Astrocyte (in vitro differentiated cells and primary cell): ENCODE results near the gene MUS81. TPM values are rescaled to one million over a fixed set of nuclear protein-coding genes. Genes with fewer than 3 reads are reported as not detected.
A peak's percentile ranks its signal among the peaks of the same experiment; 100 is the strongest.

Experiments used
- DNase-seq: peaks from one replicate; pipeline ENCODE4 v3.0.0-alpha.2; 2010; ENCODE audit warnings: low read depth
- FAIRE-seq: peaks from 2 replicates; lab custom pipeline; 2011; peaks lifted over from hg19 to GRCh38; lab: Jason Lieb, UNC
- H2AFZ ChIP-seq: 2 replicates; pipeline ENCODE4 v1.6.0; 2012; ENCODE audit warnings: low read depth, low read length, inconsistent platforms
- H3K27ac ChIP-seq: 2 replicates; pipeline ENCODE4 v1.5.1; 2011; ENCODE audit warnings: low read depth, low read length, inconsistent platforms
- H3K27me3 ChIP-seq: 2 replicates; pipeline ENCODE4 v1.6.0; 2011; ENCODE audit warnings: low read length, inconsistent platforms; ENCODE audit not compliant: insufficient read depth
- H3K36me3 ChIP-seq: 2 replicates; pipeline ENCODE4 v1.5.1; 2011; ENCODE audit warnings: low read length, inconsistent platforms; ENCODE audit not compliant: insufficient read depth
- H3K4me1 ChIP-seq: 2 replicates; pipeline ENCODE4 v1.5.1; 2011; ENCODE audit warnings: low read length, inconsistent platforms; ENCODE audit not compliant: insufficient read depth
- H3K4me2 ChIP-seq: 2 replicates; pipeline ENCODE4 v1.6.0; 2012; ENCODE audit warnings: low read length, inconsistent platforms
- H3K4me3 ChIP-seq: 2 replicates; pipeline ENCODE4 v1.5.1; 2011; ENCODE audit warnings: low read depth, mild to moderate bottlenecking, low read length, inconsistent platforms; ENCODE audit not compliant: insufficient read depth
- H3K79me2 ChIP-seq: 2 replicates; pipeline ENCODE4 v1.6.0; 2012; ENCODE audit warnings: mild to moderate bottlenecking, low read length, inconsistent platforms; ENCODE audit not compliant: insufficient read depth
- H3K9ac ChIP-seq: 2 replicates; pipeline ENCODE4 v1.6.0; 2012; ENCODE audit warnings: mild to moderate bottlenecking, low read length, inconsistent platforms
- H3K9me3 ChIP-seq: 2 replicates; pipeline ENCODE4 v1.5.1; 2012; ENCODE audit warnings: low read depth, mild to moderate bottlenecking, low read length, inconsistent platforms; ENCODE audit not compliant: insufficient read depth
- H4K20me1 ChIP-seq: 2 replicates; pipeline ENCODE4 v1.6.0; 2012; ENCODE audit warnings: low read length, inconsistent platforms; ENCODE audit not compliant: insufficient read depth
- H3K27ac Mint-ChIP-seq: one replicate; pipeline ENCODE4 v1.8.0; 2021; ENCODE audit warnings: mild to moderate bottlenecking, mixed read lengths; ENCODE audit not compliant: unreplicated experiment
- H3K27me3 Mint-ChIP-seq: one replicate; pipeline ENCODE4 v1.8.0; 2021; ENCODE audit warnings: low read depth, mixed read lengths; ENCODE audit not compliant: unreplicated experiment
- H3K36me3 Mint-ChIP-seq: one replicate; pipeline ENCODE4 v1.8.0; 2021; ENCODE audit warnings: low read depth, mixed read lengths; ENCODE audit not compliant: unreplicated experiment
- H3K4me1 Mint-ChIP-seq: one replicate; pipeline ENCODE4 v1.8.0; 2021; ENCODE audit warnings: low read depth, mixed read lengths; ENCODE audit not compliant: unreplicated experiment
- H3K4me3 Mint-ChIP-seq: one replicate; pipeline ENCODE4 v1.8.0; 2021; ENCODE audit warnings: mild to moderate bottlenecking, moderate library complexity, mixed read lengths; ENCODE audit not compliant: unreplicated experiment
- H3K9me3 Mint-ChIP-seq: one replicate; pipeline ENCODE4 v1.8.0; 2021; ENCODE audit warnings: mild to moderate bottlenecking, mixed read lengths; ENCODE audit not compliant: unreplicated experiment
- EZH2 ChIP-seq: IDR thresholded peaks from 2 replicates; pipeline ENCODE4 v1.6.1; 2012; ENCODE audit warnings: mild to moderate bottlenecking, low read length, inconsistent platforms; ENCODE audit not compliant: insufficient read depth
- total RNA-seq: library from RNA; stranded (reverse); gene quantifications from 2 replicates; pipeline ENCODE4 v1.2.1, GENCODE V29; 2021
- TF ChIP-seq, protein P1 (sequence below): IDR thresholded peaks from 2 replicates; pipeline ENCODE4 v1.5.1; 2011; ENCODE audit warnings: low read depth, mild to moderate bottlenecking, inconsistent platforms, low read length, moderate library complexity; ENCODE audit not compliant: insufficient read depth

The MUS81 gene
- total RNA-seq, 1 donor from 2014 or later, result 59.9 TPM

DNA sequence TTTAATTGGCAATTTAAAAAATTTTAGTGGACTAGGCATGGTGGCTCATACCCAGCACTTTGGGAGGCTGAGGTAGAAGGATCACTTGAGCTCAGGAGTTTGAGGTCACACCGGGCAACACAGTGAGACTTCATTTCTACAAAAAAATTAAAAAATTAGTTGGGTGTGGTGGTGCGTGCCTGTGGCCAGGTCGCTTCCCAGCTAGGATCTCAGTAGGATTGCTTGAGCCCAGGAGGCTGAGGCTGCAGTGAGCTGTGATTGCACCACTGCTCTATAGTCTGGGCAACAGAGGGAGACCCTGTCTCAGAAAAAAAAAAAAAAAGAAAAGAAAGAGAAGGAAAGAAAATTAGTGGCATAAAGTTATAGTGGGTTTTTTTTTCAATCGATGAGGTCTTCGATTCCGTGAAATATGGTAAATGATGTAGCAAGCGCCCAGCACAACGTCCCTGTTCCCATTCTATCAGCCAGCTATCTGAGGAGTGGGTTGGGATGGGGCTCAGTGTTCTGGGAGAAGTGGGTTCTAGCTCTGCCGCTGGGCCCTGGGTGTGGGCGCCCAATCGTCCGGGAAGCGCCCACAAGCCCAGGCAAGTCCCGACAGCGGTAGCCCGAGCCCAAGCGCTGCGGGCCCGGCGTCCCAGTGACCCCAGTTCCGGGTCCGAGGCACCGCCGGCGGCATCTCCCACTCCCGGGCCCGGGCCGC lies 38.6 kb downstream of the MUS81 start:
- peaks cover 9% of the 10 kb centered on the region for H3K36me3 Mint-ChIP-seq
- no peak overlapping the region for H2AFZ ChIP-seq
- H3K9me3 ChIP-seq, result no peaks in the 10 kb centered on the region
- H3K4me3 Mint-ChIP-seq, result peak overlapping the region; percentile 95
- no peaks in the 10 kb centered on the region for H3K27me3 ChIP-seq
- peak overlapping the region; percentile 94 for H3K4me3 ChIP-seq
- peaks cover 54% of the 10 kb centered on the region for H4K20me1 ChIP-seq
- TF ChIP-seq, protein P1, sequence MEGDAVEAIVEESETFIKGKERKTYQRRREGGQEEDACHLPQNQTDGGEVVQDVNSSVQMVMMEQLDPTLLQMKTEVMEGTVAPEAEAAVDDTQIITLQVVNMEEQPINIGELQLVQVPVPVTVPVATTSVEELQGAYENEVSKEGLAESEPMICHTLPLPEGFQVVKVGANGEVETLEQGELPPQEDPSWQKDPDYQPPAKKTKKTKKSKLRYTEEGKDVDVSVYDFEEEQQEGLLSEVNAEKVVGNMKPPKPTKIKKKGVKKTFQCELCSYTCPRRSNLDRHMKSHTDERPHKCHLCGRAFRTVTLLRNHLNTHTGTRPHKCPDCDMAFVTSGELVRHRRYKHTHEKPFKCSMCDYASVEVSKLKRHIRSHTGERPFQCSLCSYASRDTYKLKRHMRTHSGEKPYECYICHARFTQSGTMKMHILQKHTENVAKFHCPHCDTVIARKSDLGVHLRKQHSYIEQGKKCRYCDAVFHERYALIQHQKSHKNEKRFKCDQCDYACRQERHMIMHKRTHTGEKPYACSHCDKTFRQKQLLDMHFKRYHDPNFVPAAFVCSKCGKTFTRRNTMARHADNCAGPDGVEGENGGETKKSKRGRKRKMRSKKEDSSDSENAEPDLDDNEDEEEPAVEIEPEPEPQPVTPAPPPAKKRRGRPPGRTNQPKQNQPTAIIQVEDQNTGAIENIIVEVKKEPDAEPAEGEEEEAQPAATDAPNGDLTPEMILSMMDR, result no peak
- no peak for TF ChIP-seq EZH2
- H3K27ac ChIP-seq, result peak overlapping the region; percentile 95
- H3K27ac Mint-ChIP-seq, result peak overlapping the region; percentile 90
- peaks cover 37% of the 10 kb centered on the region for H3K4me1 Mint-ChIP-seq
- H3K9me3 Mint-ChIP-seq, result no peaks in the 10 kb centered on the region
- no peaks in the 10 kb centered on the region for H3K27me3 Mint-ChIP-seq
- peaks cover 22% of the 10 kb centered on the region for H3K36me3 ChIP-seq
- FAIRE-seq, result no peak
- DNase-seq, result no peak
- H3K4me2 ChIP-seq, result peak overlapping the region; percentile 89
- H3K79me2 ChIP-seq, result peaks cover 72% of the 10 kb centered on the region
- peak overlapping the region; percentile 99 for H3K9ac ChIP-seq
- H3K4me1 ChIP-seq, result peaks cover 55% of the 10 kb centered on the region

DNA sequence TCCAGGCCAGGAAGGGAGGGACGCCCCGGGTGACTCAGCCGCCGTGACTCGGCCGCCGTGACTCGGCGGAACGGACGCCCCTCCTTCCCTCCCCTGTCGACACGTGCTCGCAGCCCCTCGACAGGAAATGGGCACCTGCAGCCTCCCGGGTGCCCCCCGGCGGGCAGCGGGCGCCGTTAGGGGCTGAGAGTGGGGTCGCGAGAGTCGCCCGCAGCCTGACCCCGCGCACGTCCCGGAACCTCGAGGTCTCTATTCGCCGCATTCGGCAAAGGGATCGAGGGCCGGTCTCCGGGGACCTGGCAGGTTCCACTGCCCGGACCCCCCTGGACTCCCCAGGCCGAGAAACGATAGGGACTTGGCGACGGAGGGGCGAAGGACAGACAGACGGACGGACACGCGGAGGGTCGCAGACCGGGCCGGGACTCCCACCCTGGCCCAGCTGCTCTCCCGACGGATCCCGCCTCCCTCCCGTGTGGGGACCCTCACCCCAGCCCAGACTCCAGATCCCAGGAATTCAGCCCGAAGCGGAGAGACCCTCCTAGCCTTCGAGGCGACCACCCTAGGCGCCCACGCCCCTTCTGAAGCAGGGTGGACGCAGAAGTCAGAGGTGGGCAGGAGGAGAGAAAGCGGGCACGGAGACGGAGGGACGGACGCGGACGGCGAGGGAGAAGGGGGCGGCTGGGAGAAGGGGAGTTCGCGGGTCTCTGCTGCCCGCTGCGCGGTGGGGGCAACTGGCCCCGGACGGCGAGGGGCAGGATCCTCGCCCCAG lies 39.3 kb downstream of the MUS81 start:
- Histone ChIP-seq H2AFZ (peak overlapping the region; percentile 34), H3K27ac (peak overlapping the region; percentile 95)
- DNase-seq, result peak; percentile 44

More for the DNA sequence above, 39.3 kb downstream of the MUS81 start:
- peak overlapping the region; percentile 89 for H3K4me2 ChIP-seq
- Mint-ChIP-seq H3K4me1 (peaks cover 37% of the 10 kb centered on the region), H3K4me3 (peak overlapping the region; percentile 86), H3K27me3 (no peaks in the 10 kb centered on the region), H3K9me3 (no peaks in the 10 kb centered on the region), H3K27ac (peak overlapping the region; percentile 89), H3K36me3 (peaks cover 6% of the 10 kb centered on the region)
- peaks cover 64% of the 10 kb centered on the region for H3K79me2 ChIP-seq
- peak overlapping the region; percentile 99 for H3K9ac ChIP-seq
- H3K27me3 ChIP-seq, result no peaks in the 10 kb centered on the region
- no peaks in the 10 kb centered on the region for H3K9me3 ChIP-seq
- peaks cover 47% of the 10 kb centered on the region for H4K20me1 ChIP-seq
- peaks cover 52% of the 10 kb centered on the region for H3K4me1 ChIP-seq
- no peak for TF ChIP-seq EZH2
- TF ChIP-seq, protein P1, result no peak
- peaks cover 17% of the 10 kb centered on the region for H3K36me3 ChIP-seq
- H3K4me3 ChIP-seq, result peak overlapping the region; percentile 94
- no peak for FAIRE-seq
